NT2/D1 (cell line): ENCODE results near the gene SPRR2F.

Experiments used
- YY1 ChIP-seq: IDR thresholded peaks from 2 replicates; pipeline ENCODE4 v1.6.1; 2011; ENCODE audit not compliant: insufficient read length, insufficient read depth
- ZNF274 ChIP-seq: IDR thresholded peaks from 2 replicates; pipeline ENCODE4 v1.6.1; 2011; ENCODE audit warnings: mild to moderate bottlenecking, low read depth, low read length

GRCh38 chr1:153125536-153125935 is 12.2 kb upstream of the SPRR2F start:
- TF ChIP-seq YY1 = no peak
- no peak for TF ChIP-seq ZNF274
